GM23338 (cell line): ENCODE measurements around the gene TMEM51. TPM values are rescaled to one million over a fixed set of nuclear protein-coding genes. Genes with fewer than 3 reads are reported as not detected.

ENCODE experiments used
- ATAC-seq: fragments of 200-7000 bp; cut with Tn5 transposase; 3 replicates; pipeline ENCODE4 v1.9.1; 2020
- DNase-seq: peaks from one replicate; pipeline ENCODE4 v3.0.0-alpha.2; 2015; ENCODE audit warnings: low spot score
- H2AFZ ChIP-seq: fragments of 200-600 bp; sonication (generic); 2 replicates; pipeline ENCODE4 v1.8.0; 2016; ENCODE audit warnings: antibody characterized with exemption, mild to moderate bottlenecking, moderate library complexity
- H3F3A ChIP-seq: fragments of 200-600 bp; sonication (generic); replicated peaks from 2 replicates; pipeline ENCODE4 v1.8.0; 2017; ENCODE audit warnings: antibody characterized with exemption, mixed run types, low read depth
- H3K27ac ChIP-seq: fragments of 200-600 bp; sonication (generic); 2 replicates; pipeline ENCODE4 v1.6.1; 2016; ENCODE audit warnings: low read depth
- H3K27me3 ChIP-seq: fragments of 200-600 bp; sonication (generic); 2 replicates; pipeline ENCODE4 v1.8.0; 2016; ENCODE audit warnings: mild to moderate bottlenecking, mixed run types, moderate library complexity; ENCODE audit not compliant: insufficient read depth
- H3K36me3 ChIP-seq: fragments of 200-600 bp; sonication (generic); 2 replicates; pipeline ENCODE4 v1.8.0; 2016; ENCODE audit warnings: mild to moderate bottlenecking; ENCODE audit not compliant: insufficient read depth
- H3K4me1 ChIP-seq: fragments of 200-600 bp; sonication (generic); 2 replicates; pipeline ENCODE4 v1.8.0; 2016; ENCODE audit warnings: mild to moderate bottlenecking, moderate library complexity; ENCODE audit not compliant: insufficient read depth
- H3K4me2 ChIP-seq: fragments of 200-600 bp; sonication (generic); 2 replicates; pipeline ENCODE4 v1.7.1; 2017; ENCODE audit warnings: mixed run types
- H3K4me3 ChIP-seq: fragments of 200-600 bp; sonication (generic); 2 replicates; pipeline ENCODE4 v1.6.1; 2016; ENCODE audit warnings: mixed run types
- H3K79me2 ChIP-seq: fragments of 200-600 bp; sonication (generic); replicated peaks from 2 replicates; pipeline ENCODE4 v1.8.0; 2017; ENCODE audit warnings: mild to moderate bottlenecking; ENCODE audit not compliant: insufficient read depth
- H3K9me2 ChIP-seq: fragments of 200-600 bp; sonication (generic); 2 replicates; pipeline ENCODE4 v1.8.0; 2017; ENCODE audit not compliant: insufficient read depth
- H4K20me1 ChIP-seq: fragments of 200-600 bp; sonication (generic); replicated peaks from 2 replicates; pipeline ENCODE4 v1.8.0; 2017; ENCODE audit warnings: mild to moderate bottlenecking; ENCODE audit not compliant: insufficient read depth
- H3K27ac Mint-ChIP-seq: 2 replicates; pipeline ENCODE4 v1.8.0; 2020; ENCODE audit warnings: inconsistent platforms, mild to moderate bottlenecking, moderate library complexity, mixed read lengths
- H3K27me3 Mint-ChIP-seq: 3 replicates; pipeline ENCODE4 v1.8.0; 2022; ENCODE audit warnings: low read depth, mild to moderate bottlenecking, moderate library complexity, mixed read lengths, inconsistent platforms; ENCODE audit not compliant: insufficient read depth, poor library complexity
- H3K36me3 Mint-ChIP-seq: 3 replicates; pipeline ENCODE4 v1.8.0; 2021; ENCODE audit warnings: low read depth, mild to moderate bottlenecking, inconsistent platforms, moderate library complexity, mixed read lengths
- H3K4me1 Mint-ChIP-seq: 3 replicates; pipeline ENCODE4 v1.8.0; 2020; ENCODE audit warnings: mild to moderate bottlenecking, inconsistent platforms, mixed read lengths
- H3K4me3 Mint-ChIP-seq: 3 replicates; pipeline ENCODE4 v1.8.0; 2021; ENCODE audit warnings: moderate library complexity, mild to moderate bottlenecking, inconsistent platforms, mixed read lengths
- H3K9me3 Mint-ChIP-seq: 3 replicates; pipeline ENCODE4 v1.8.0; 2020; ENCODE audit warnings: moderate library complexity, mild to moderate bottlenecking, inconsistent platforms, mixed read lengths
- CREB1 ChIP-seq: fragments of 250-450 bp; sonication (Bioruptor Pico); IDR thresholded peaks from 2 replicates; pipeline ENCODE4 v1.5.0; 2020; ENCODE audit warnings: low read depth, mild to moderate bottlenecking, moderate library complexity
- CTCF ChIP-seq, 2 experiments: fragments of 200-600 bp in 1 of 2; sonication (generic) in 1 of 2; conservative IDR thresholded peaks; 2 replicates each; pipeline versions ENCODE4 v1.5.1 to v1.6.1; 2016 to 2017; ENCODE audit warnings: antibody characterized with exemption in 2 of 2, low read depth in 2 of 2, mild to moderate bottlenecking in 2 of 2, moderate library complexity in 1 of 2
- EZH2phosphoT487 ChIP-seq: fragments of 200-600 bp; sonication (generic); IDR thresholded peaks from one replicate; pipeline ENCODE4 v1.8.1; 2018; ENCODE audit warnings: antibody characterized with exemption; ENCODE audit not compliant: unreplicated experiment
- JUNB ChIP-seq: IDR thresholded peaks from one replicate; pipeline ENCODE4 v1.6.1; 2016; ENCODE audit warnings: antibody characterized with exemption; ENCODE audit not compliant: unreplicated experiment
- POLR2AphosphoS5 ChIP-seq: IDR thresholded peaks from 2 replicates; pipeline ENCODE4 v1.6.1; 2016; ENCODE audit warnings: antibody characterized with exemption, low read depth
- STAT1 ChIP-seq: IDR thresholded peaks from one replicate; pipeline ENCODE4 v1.6.1; 2016; ENCODE audit warnings: antibody characterized with exemption; ENCODE audit not compliant: unreplicated experiment
- ZNF462 ChIP-seq: fragments of 250-450 bp; sonication (Bioruptor Pico); IDR thresholded peaks from 2 replicates; pipeline ENCODE4 v1.5.0; 2020; ENCODE audit warnings: mild to moderate bottlenecking, moderate library complexity
- polyA plus RNA-seq: library from polyadenylated mRNA; unstranded; fragments of >200 nt; fragmentation: Nextera tagmentation; extraction: Ambion mirVana; gene quantifications from 2 replicates; pipeline ENCODE4 v1.2.1, GENCODE V29; 2016
- total RNA-seq: library from RNA; depleted of rRNA; stranded (reverse); fragments of >200 nt; shearing (Covaris generic); gene quantifications from 2 replicates; pipeline ENCODE4 v1.2.3, GENCODE V29; 2014

The TMEM51 gene
- total and polyA plus RNA-seq, 2 experiments from 2014 or later, result 4.0 to 5.2 TPM

GRCh38 chr1:15191770-15192169 lies 38.2 kb downstream of the TMEM51 start (continued):
- TF ChIP-seq ZNF462 (CRISPR knock-in tag), result no peak

GRCh38 chr1:15192916-15193550 lies 39.5 kb downstream of the TMEM51 start:
- Histone ChIP-seq H2AFZ (no peak overlapping the region), H3K27me3 (no peaks in the 10 kb centered on the region), H3F3A (no peaks in the 10 kb centered on the region), H3K4me3 (no peak overlapping the region), H3K4me2 (no peak overlapping the region), H3K79me2 (no peaks in the 10 kb centered on the region; the same call in none of the 2 replicates), H4K20me1 (no peaks in the 10 kb centered on the region; the same call in 1 of the 2 replicates), H3K27ac (no peak overlapping the region), H3K36me3 (no peaks in the 10 kb centered on the region), H3K4me1 (peaks cover 22% of the 10 kb centered on the region), H3K9me2 (no peaks in the 10 kb centered on the region; the same call in 1 of the 2 replicates)
- H3K27me3 Mint-ChIP-seq, result peaks cover 5% of the 10 kb centered on the region
- H3K4me1 Mint-ChIP-seq, result peaks cover 52% of the 10 kb centered on the region
- ATAC-seq (no peak), DNase-seq (no peak)
- no peaks in the 10 kb centered on the region for H3K36me3 Mint-ChIP-seq
- no peaks in the 10 kb centered on the region for H3K9me3 Mint-ChIP-seq
- H3K27ac Mint-ChIP-seq, result no peak overlapping the region
- H3K4me3 Mint-ChIP-seq, result no peak overlapping the region
- TF ChIP-seq STAT1 (no peak), EZH2phosphoT487 (no peak), POLR2AphosphoS5 (no peak), CTCF (conservative IDR thresholded peaks at IDR 0.05; ENCODE audit: low read depth in 2 of 2) (no peak), CREB1 (no peak), JUNB (no peak), ZNF462 (CRISPR knock-in tag) (no peak)
